ENCODE data around the gene ADGRD2. TPM values are rescaled to one million over a fixed set of nuclear protein-coding genes. Genes with fewer than 3 reads are reported as not detected.

Gene ADGRD2
- total RNA-seq, 2 donors from 2014 or later: not detected

DNA sequence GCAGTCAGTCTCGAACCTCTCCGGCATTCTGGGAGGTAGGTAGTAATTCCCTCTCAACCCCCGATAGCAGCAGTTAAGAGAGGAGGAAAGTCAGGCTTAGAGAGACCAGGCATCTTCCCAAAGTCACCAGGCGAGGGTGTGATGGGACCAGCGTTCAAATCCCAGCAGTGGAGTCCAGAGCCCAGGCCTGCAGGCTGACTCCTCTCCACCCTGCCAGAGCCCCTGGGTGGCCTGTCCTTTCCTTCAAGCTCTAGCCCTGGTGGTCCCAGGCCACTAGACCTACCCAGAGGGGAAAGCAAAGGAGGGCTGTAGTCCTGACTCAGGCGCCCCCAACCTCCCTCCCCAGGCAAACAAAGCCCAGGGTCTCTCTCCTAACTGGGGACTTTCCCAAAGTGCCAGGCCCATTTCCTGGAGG is 61.2 kb downstream of the ADGRD2 start:
- DNase-seq: no peak
- H3K4me3 ChIP-seq: no peak overlapping the region
- no peaks in the 10 kb centered on the region for H3K36me3 ChIP-seq
- no peak overlapping the region for H3K9ac ChIP-seq (ENCODE audit: low read depth in 2 of 2, low read length in 2 of 2)
- no peaks in the 10 kb centered on the region for H3K27me3 ChIP-seq
- TF ChIP-seq, protein P1, sequence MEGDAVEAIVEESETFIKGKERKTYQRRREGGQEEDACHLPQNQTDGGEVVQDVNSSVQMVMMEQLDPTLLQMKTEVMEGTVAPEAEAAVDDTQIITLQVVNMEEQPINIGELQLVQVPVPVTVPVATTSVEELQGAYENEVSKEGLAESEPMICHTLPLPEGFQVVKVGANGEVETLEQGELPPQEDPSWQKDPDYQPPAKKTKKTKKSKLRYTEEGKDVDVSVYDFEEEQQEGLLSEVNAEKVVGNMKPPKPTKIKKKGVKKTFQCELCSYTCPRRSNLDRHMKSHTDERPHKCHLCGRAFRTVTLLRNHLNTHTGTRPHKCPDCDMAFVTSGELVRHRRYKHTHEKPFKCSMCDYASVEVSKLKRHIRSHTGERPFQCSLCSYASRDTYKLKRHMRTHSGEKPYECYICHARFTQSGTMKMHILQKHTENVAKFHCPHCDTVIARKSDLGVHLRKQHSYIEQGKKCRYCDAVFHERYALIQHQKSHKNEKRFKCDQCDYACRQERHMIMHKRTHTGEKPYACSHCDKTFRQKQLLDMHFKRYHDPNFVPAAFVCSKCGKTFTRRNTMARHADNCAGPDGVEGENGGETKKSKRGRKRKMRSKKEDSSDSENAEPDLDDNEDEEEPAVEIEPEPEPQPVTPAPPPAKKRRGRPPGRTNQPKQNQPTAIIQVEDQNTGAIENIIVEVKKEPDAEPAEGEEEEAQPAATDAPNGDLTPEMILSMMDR (IDR thresholded peaks at IDR 0.05): no peak
- H3K9me3 ChIP-seq: no peaks in the 10 kb centered on the region
- H3K4me1 ChIP-seq: no peaks in the 10 kb centered on the region
- intact Hi-C loops (cut with DNase I): no loop called here
- no peak overlapping the region for H3K27ac ChIP-seq

DNA sequence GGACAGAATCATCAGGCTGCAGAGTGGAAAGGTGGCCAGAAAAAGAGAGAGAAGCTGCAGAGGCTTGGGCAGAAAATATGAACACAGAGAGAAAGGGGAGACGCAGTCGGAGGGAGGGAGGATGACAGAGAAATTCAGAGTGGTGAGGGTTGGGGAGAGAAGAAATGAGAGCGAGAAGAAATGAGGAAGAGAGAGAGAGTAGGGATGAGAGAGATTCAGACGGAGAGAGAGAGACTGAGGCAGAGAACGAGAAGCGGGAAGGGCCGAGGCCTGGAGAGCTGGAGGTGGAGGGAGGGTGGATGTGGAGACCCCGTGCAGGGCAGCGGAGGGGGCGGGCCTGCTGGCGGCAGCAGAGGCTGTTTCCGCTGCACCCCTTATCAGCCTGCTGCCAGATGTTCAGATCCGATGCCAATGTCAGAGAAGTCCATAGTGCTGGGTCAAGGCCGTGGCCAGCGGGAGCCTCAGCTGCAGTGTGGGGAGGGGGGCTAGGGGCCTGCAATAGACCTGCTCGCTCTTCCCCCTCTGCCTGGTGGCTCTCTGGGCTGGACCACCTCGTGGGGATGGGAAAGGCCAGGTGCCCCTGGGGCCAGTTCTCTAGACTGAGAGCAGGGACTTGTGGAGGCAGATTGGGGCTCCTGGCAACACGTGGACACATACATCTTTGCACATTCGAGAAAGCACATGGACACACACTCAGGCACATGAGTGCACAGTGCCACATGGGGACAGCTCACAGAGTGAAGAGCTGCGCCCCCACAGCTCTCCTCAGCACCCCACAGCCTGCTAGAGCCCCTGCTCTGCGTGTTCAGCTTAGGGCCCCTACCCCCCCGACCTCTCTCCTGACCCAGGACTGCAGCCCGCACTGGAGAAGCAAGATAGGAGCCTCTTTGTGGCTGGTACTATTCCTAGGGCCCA is 61.9 kb downstream of the ADGRD2 start:
- intact Hi-C loops (cut with DNase I): no loop called here
- H3K9me3 ChIP-seq: no peaks in the 10 kb centered on the region
- no peak overlapping the region for H3K9ac ChIP-seq (ENCODE audit: low read depth in 2 of 2, low read length in 2 of 2)
- no peak overlapping the region for H3K27ac ChIP-seq
- TF ChIP-seq, protein P1 (IDR thresholded peaks at IDR 0.05): no peak
- H3K4me3 ChIP-seq: no peak overlapping the region
- H3K4me1 ChIP-seq: no peaks in the 10 kb centered on the region
- no peaks in the 10 kb centered on the region for H3K36me3 ChIP-seq
- no peak for DNase-seq
- H3K27me3 ChIP-seq: no peaks in the 10 kb centered on the region

DNA sequence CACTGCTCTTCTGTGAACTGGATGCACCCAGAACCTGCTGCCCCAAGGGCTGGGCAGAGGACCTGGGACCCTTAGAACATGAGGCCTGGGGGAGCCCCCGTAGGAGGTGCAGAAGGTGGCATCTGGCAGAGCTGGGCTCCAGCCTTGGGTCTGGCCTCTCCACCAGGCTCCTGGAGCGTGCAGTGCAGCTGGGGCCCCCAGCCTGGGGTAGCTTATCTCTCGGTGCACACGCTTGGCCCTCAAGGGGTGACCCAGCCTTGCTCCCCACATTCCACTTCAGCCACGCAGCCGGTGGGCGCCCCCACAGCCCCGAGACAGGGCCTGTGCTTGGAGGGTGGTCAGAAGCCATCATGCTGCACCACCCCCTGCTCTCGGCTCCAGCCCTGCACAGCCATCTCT is 62.6 kb downstream of the ADGRD2 start:
- no peaks in the 10 kb centered on the region for H3K36me3 ChIP-seq
- H3K9ac ChIP-seq (ENCODE audit: low read depth in 2 of 2, low read length in 2 of 2): no peak overlapping the region
- no peaks in the 10 kb centered on the region for H3K27me3 ChIP-seq
- TF ChIP-seq, protein P1 (IDR thresholded peaks at IDR 0.05): no peak
- H3K4me3 ChIP-seq: no peak overlapping the region
- no peak for DNase-seq
- H3K9me3 ChIP-seq: no peaks in the 10 kb centered on the region
- intact Hi-C loops (cut with DNase I): no loop called here
- H3K27ac ChIP-seq: no peak overlapping the region
- H3K4me1 ChIP-seq: no peaks in the 10 kb centered on the region

DNA sequence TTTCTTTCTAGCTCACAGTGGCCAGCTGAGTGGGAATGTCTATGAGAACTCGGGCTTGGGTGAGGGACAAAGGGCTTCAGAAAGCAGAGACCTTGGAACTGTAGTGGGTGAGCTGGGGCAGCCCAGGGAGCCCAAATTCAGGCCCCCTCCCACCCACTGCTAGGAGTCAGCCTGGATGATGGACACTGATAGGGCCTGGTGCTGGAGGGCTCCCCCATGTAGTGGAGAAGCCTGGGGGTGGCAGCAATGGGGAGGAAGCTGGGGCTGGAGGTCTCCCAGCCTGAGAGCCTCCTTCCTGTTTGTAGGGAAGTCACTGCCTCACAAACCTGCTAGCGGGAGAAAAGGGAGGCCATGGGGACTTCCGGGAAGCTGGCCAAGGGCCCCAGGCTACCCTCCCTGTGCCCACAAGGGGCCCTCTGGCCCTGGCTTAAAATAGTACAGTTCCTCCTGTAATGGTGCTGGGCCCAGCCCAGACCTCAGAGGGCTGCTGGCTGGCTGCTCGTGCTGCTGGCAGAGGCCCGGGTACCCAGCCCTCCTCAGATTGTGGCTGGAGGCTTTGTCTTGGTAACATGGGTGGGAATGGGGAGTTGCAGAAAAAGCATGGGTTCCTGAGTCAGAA is 63.2 kb downstream of the ADGRD2 start:
- Histone ChIP-seq H3K36me3 (no peaks in the 10 kb centered on the region), H3K27ac (no peak overlapping the region), H3K27me3 (no peaks in the 10 kb centered on the region), H3K4me3 (no peak overlapping the region), H3K9me3 (no peaks in the 10 kb centered on the region), H3K9ac (ENCODE audit: low read depth in 2 of 2, low read length in 2 of 2) (no peak overlapping the region), H3K4me1 (no peaks in the 10 kb centered on the region)
- TF ChIP-seq, protein P1 (IDR thresholded peaks at IDR 0.05): no peak
- intact Hi-C loops (cut with DNase I): no loop called here
- DNase-seq: no peak

DNA sequence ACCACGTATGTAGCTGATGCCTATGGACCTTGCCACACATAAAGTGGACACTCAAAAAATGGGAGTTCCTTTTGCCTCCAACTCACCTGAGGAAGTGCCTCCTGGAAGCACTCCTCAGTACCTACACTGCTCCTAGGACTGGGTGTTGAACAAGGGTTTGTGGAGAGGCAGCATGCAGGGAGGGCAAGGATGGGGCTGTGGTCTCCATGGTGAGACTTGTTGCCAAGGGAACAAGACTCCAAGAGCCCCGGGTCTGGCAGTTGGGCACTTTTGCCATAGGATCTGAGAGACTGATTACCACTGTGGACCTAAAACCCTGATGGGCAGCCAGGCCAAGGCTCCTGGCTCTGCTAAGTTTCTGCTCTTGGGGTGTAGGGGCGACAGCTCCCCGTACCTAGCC is 63.9 kb downstream of the ADGRD2 start:
- Histone ChIP-seq H3K27ac (no peak overlapping the region), H3K36me3 (no peaks in the 10 kb centered on the region), H3K27me3 (no peaks in the 10 kb centered on the region), H3K9me3 (no peaks in the 10 kb centered on the region), H3K4me3 (no peak overlapping the region), H3K9ac (ENCODE audit: low read depth in 2 of 2, low read length in 2 of 2) (no peak overlapping the region), H3K4me1 (no peaks in the 10 kb centered on the region)
- intact Hi-C loops (cut with DNase I): no loop called here
- no peak for DNase-seq
- TF ChIP-seq, protein P1 (IDR thresholded peaks at IDR 0.05): no peak

Data from colonic mucosa (tissue), 4 donors.